GM18868 (cell line): ENCODE data around the gene VEZF1.

Experiments
- ATAC-seq: cut with Tn5 transposase; IDR thresholded peaks from one replicate; pipeline ENCODE4 v1.9.1; 2021; ENCODE audit warnings: mild to moderate bottlenecking, moderate library complexity; ENCODE audit not compliant: unreplicated experiment

VEZF1 gene

GRCh38 chr17:57953705-57954396 is 34.2 kb downstream of the VEZF1 start:
- no peak for ATAC-seq

GRCh38 chr17:57953219-57953618 is 34.8 kb downstream of the VEZF1 start:
- ATAC-seq, result no peak

GRCh38 chr17:57949649-57950048 is 38.4 kb downstream of the VEZF1 start:
- ATAC-seq, result no peak

- ATAC-seq, result no peak
Measured at GRCh38 chr17:57948555-57949420, 39.3 kb downstream of the VEZF1 start.

- no peak for ATAC-seq
Measured at GRCh38 chr17:57948169-57948554, 39.9 kb downstream of the VEZF1 start.

- no peak for ATAC-seq
Measured at GRCh38 chr17:57947369-57947768, 40.7 kb downstream of the VEZF1 start.

GRCh38 chr17:57946798-57947358 is 41.2 kb downstream of the VEZF1 start:
- ATAC-seq, result peak; percentile 72

- peak; percentile 13 for ATAC-seq
Measured at GRCh38 chr17:57945996-57946797, 41.9 kb downstream of the VEZF1 start.

GRCh38 chr17:57944908-57945307 is 43.1 kb downstream of the VEZF1 start:
- ATAC-seq, result no peak

GRCh38 chr17:57943645-57944044 is 44.4 kb downstream of the VEZF1 start:
- ATAC-seq, result no peak

- ATAC-seq, result no peak
Measured at GRCh38 chr17:57943140-57943539, 44.9 kb downstream of the VEZF1 start.

- ATAC-seq, result no peak
Measured at GRCh38 chr17:57941384-57942370, 46.4 kb downstream of the VEZF1 start.

- ATAC-seq, result peak; percentile 41
Measured at GRCh38 chr17:57940653-57941329, 47.3 kb downstream of the VEZF1 start.

GRCh38 chr17:57940231-57940630 is 47.8 kb downstream of the VEZF1 start:
- ATAC-seq, result no peak

GRCh38 chr17:57939797-57940196 is 48.3 kb downstream of the VEZF1 start:
- peak; percentile 59 for ATAC-seq

GRCh38 chr17:57938061-57938502 is 50.0 kb downstream of the VEZF1 start:
- ATAC-seq, result no peak

GRCh38 chr17:57937492-57937891 is 50.6 kb downstream of the VEZF1 start:
- no peak for ATAC-seq

- ATAC-seq, result no peak
Measured at GRCh38 chr17:57935833-57936807, 51.9 kb downstream of the VEZF1 start.
